Neural crest cell (in vitro differentiated cells): ENCODE results near the gene DYNLL1. TPM values are rescaled to one million over a fixed set of nuclear protein-coding genes. Genes with fewer than 3 reads are reported as not detected.

ENCODE experiments used
- DNase-seq: peaks from one replicate; pipeline ENCODE4 v3.0.0; 2021; ENCODE audit warnings: low read depth, mixed read lengths, low spot score
- H3K27ac Mint-ChIP-seq: one replicate; pipeline ENCODE4 v1.8.0; 2021; ENCODE audit warnings: mild to moderate bottlenecking, mixed read lengths; ENCODE audit not compliant: unreplicated experiment
- H3K27me3 Mint-ChIP-seq: 2 replicates; pipeline ENCODE4 v1.8.0; 2021; ENCODE audit warnings: low read depth, mild to moderate bottlenecking, mixed read lengths
- H3K36me3 Mint-ChIP-seq: 2 replicates; pipeline ENCODE4 v1.8.0; 2021; ENCODE audit warnings: low read depth, mild to moderate bottlenecking, mixed read lengths
- H3K4me1 Mint-ChIP-seq: 2 replicates; pipeline ENCODE4 v1.8.0; 2021; ENCODE audit warnings: mixed read lengths
- H3K4me3 Mint-ChIP-seq: one replicate; pipeline ENCODE4 v1.8.0; 2021; ENCODE audit warnings: mild to moderate bottlenecking, mixed read lengths
- H3K9me3 Mint-ChIP-seq: 2 replicates; pipeline ENCODE4 v1.8.0; 2021; ENCODE audit warnings: mixed read lengths
- total RNA-seq: library from RNA; stranded (reverse); gene quantifications from 2 replicates; pipeline ENCODE4 v1.2.1, GENCODE V29; 2021
- TF ChIP-seq, protein P1 (sequence below): fragments of 200-600 bp; sonication (generic); conservative IDR thresholded peaks from 2 replicates; pipeline ENCODE4 v1.5.0; 2021; ENCODE audit warnings: antibody characterized with exemption, mild to moderate bottlenecking

Gene DYNLL1
- total RNA-seq, 1 donor from 2014 or later = 375 TPM

DNA sequence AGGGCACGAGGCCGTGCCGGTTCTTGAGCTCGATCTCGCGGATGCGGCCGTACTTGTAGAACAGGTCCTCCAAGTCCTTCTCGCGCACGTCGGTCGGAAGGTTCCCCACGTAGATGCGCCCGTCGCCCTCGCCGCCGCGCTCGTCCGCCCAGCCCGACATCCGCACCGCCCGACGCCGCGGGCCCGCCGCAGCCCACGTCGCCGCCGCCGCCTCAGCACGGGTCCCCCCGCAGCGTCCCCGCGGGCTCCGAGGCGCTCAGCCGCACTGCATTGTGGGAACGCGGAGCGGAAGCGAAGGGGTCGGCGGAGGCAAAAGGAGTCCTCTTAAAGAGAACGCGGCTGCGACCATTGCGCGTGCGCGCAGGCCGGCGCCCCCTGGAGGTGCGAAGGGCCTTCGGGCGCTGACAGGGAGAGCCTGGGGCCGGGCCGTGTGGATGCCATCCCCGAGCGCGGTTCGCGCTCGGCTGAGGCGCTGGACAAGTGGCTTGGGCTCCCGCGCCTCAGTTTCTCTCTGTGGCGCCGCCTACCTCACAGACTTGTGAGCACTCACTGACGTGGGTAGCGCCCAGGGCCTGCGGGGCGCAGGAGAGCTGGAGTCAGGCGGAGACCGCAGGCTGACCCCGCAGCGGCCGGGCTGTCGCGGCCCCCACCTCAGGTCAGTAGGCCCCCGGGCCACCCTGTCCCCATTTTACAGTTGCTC lies 26.3 kb upstream of the DYNLL1 start, which contains the start of gene SRSF9:
TSS of gene SRSF9 (minus strand) at position 299 of the 700 bp plus-strand sequence. CDS start at position 160, 139 bp downstream.
- Mint-ChIP-seq H3K4me3 (peak within 1 kb of the TSS; percentile 99), H3K4me1 (peaks cover 46% of the 10 kb centered on the region), H3K36me3 (peaks cover 10% of the 10 kb centered on the region), H3K9me3 (no peaks in the 10 kb centered on the region), H3K27me3 (peaks cover 4% of the 10 kb centered on the region), H3K27ac (peak within 1 kb of the TSS; percentile 99)
- TF ChIP-seq, protein P1, sequence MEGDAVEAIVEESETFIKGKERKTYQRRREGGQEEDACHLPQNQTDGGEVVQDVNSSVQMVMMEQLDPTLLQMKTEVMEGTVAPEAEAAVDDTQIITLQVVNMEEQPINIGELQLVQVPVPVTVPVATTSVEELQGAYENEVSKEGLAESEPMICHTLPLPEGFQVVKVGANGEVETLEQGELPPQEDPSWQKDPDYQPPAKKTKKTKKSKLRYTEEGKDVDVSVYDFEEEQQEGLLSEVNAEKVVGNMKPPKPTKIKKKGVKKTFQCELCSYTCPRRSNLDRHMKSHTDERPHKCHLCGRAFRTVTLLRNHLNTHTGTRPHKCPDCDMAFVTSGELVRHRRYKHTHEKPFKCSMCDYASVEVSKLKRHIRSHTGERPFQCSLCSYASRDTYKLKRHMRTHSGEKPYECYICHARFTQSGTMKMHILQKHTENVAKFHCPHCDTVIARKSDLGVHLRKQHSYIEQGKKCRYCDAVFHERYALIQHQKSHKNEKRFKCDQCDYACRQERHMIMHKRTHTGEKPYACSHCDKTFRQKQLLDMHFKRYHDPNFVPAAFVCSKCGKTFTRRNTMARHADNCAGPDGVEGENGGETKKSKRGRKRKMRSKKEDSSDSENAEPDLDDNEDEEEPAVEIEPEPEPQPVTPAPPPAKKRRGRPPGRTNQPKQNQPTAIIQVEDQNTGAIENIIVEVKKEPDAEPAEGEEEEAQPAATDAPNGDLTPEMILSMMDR = peak; percentile 86
- peak; percentile 95 for DNase-seq

- Mint-ChIP-seq H3K36me3 (peaks cover 7% of the 10 kb centered on the region), H3K9me3 (no peaks in the 10 kb centered on the region), H3K27me3 (peaks cover 4% of the 10 kb centered on the region), H3K4me1 (peaks cover 50% of the 10 kb centered on the region), H3K27ac (peak overlapping the region; percentile 99), H3K4me3 (peak overlapping the region; percentile 99)
- no peak for DNase-seq
- TF ChIP-seq, protein P1 = no peak
Measured at GRCh38 chr12:120470150-120470784, 25.6 kb upstream of the DYNLL1 start.

GRCh38 chr12:120472521-120472920 lies 23.4 kb upstream of the DYNLL1 start:
- TF ChIP-seq, protein P1 = no peak
- H3K4me1 Mint-ChIP-seq = peaks cover 43% of the 10 kb centered on the region
- no peaks in the 10 kb centered on the region for H3K9me3 Mint-ChIP-seq
- peak overlapping the region; percentile 4 for H3K4me3 Mint-ChIP-seq
- no peak for DNase-seq
- H3K27me3 Mint-ChIP-seq = peaks cover 4% of the 10 kb centered on the region
- H3K36me3 Mint-ChIP-seq = peaks cover under 1% of the 10 kb centered on the region
- H3K27ac Mint-ChIP-seq = no peak overlapping the region

GRCh38 chr12:120473807-120474615 lies 21.9 kb upstream of the DYNLL1 start:
- no peaks in the 10 kb centered on the region for H3K9me3 Mint-ChIP-seq
- H3K4me3 Mint-ChIP-seq = peak overlapping the region; percentile 36
- H3K27ac Mint-ChIP-seq = no peak overlapping the region
- H3K4me1 Mint-ChIP-seq = peaks cover 33% of the 10 kb centered on the region
- H3K27me3 Mint-ChIP-seq = no peaks in the 10 kb centered on the region
- H3K36me3 Mint-ChIP-seq = no peaks in the 10 kb centered on the region
- TF ChIP-seq, protein P1 = no peak
- no peak for DNase-seq

GRCh38 chr12:120474616-120474960 lies 21.3 kb upstream of the DYNLL1 start:
- H3K27me3 Mint-ChIP-seq = no peaks in the 10 kb centered on the region
- TF ChIP-seq, protein P1 = no peak
- peaks cover 36% of the 10 kb centered on the region for H3K4me1 Mint-ChIP-seq
- DNase-seq = no peak
- H3K9me3 Mint-ChIP-seq = no peaks in the 10 kb centered on the region
- H3K36me3 Mint-ChIP-seq = no peaks in the 10 kb centered on the region
- H3K27ac Mint-ChIP-seq = no peak overlapping the region
- H3K4me3 Mint-ChIP-seq = peak overlapping the region; percentile 36
